Measurements from ENCODE around the gene GMCL1. TPM values are rescaled to one million over a fixed set of nuclear protein-coding genes. Genes with fewer than 3 reads are reported as not detected.

GMCL1 gene
- total and polyA plus RNA-seq, 2 of the 13 experiments (the other 11 are each of a cell fraction or from before 2014, with no cell fraction given), result 18.7 to 24.0 TPM

GRCh38 chr2:69789175-69789721 is 40.2 kb upstream of the GMCL1 start (continued):
- 0 out of 2 replicates have a peak, but pooled peaks have one; percentile 26 for TF ChIP-seq SKIL (CRISPR knock-in tag; IDR thresholded peaks at IDR 0.05; ENCODE audit: borderline replicate concordance)
- no peak for TF ChIP-seq TAF15 (IDR thresholded peaks at IDR 0.05; ENCODE audit: low read depth, low read length, poor library complexity, severe bottlenecking)
- TF ChIP-seq ZNF788 (CRISPR knock-in tag; IDR thresholded peaks at IDR 0.05; ENCODE audit: borderline replicate concordance), result no peak
- peak; percentile 65 for TF ChIP-seq RFX1 (IDR thresholded peaks at IDR 0.05)
- TF ChIP-seq FOSL2 (CRISPR knock-in tag; IDR thresholded peaks at IDR 0.05), result 0 out of 2 replicates have a peak, but pooled peaks have one; percentile 25

- Histone ChIP-seq H3K4me3 (replicated peaks in 1 of 3; ENCODE audit: insufficient read depth in 1 of 3, low read depth in 2 of 3, low read length in 3 of 3) (no peak overlapping the region), H3K36me3 (replicated peaks in 1 of 2; ENCODE audit: control insufficient read depth in 1 of 2, insufficient read depth in 2 of 2, low read length in 2 of 2) (peaks cover 15 to 56% of the 10 kb centered on the region in 2 experiments), H3K4me1 (ENCODE audit: insufficient read depth, low read length) (peaks cover 35% of the 10 kb centered on the region), H3K4me2 (ENCODE audit: low read depth, low read length) (no peak overlapping the region), H3K9me3 (ENCODE audit: low read length) (no peaks in the 10 kb centered on the region), H3K27me3 (ENCODE audit: control insufficient read depth in 1 of 2, insufficient read depth in 2 of 2, low read length in 2 of 2) (no peaks in the 10 kb centered on the region), H3K79me2 (ENCODE audit: insufficient read depth, low read length) (no peaks in the 10 kb centered on the region), H3K9ac (ENCODE audit: insufficient read depth, low read depth, low read length) (no peak overlapping the region), H4K20me1 (ENCODE audit: insufficient read depth, low read length) (no peaks in the 10 kb centered on the region), H2AFZ (ENCODE audit: low read length) (no peak overlapping the region), H3K27ac (ENCODE audit: extremely low read length, insufficient read depth, low read length) (no peak overlapping the region)
- ChIA-PET CTCF (ENCODE audit: low intra/inter-chr PET ratio, low total read pairs) (no interaction called here), POLR2A (interaction anchor here (1.4 kb wide), 1 partner anchor 48 kb away, joined by 8 read pairs; the partner anchor contains the start of gene ANXA4)
- intact Hi-C loops (cut with micrococcal nuclease; ENCODE audit: unreplicated experiment), result loop anchor here (1.0 to 2.0 kb wide), 2 partner anchors 9 to 49 kb away; no protein-coding TSS in a partner anchor
- in situ Hi-C loops (cut with HindIII; ENCODE audit: extremely low pct_ligation_motif_present, low pct_unique_long_range_greater_than_20kb), result no loop called here
- 94% methylated on average over 7 of the region's 7 CpGs for WGBS (ENCODE audit: low lambda C conversion rate)
- no peak for DNase-seq (ENCODE audit: low spot score)
- FAIRE-seq, result no peak
- TF ChIP-seq DMTF1 (CRISPR knock-in tag; IDR thresholded peaks at IDR 0.05), result no peak
- TF ChIP-seq RFX1 (IDR thresholded peaks at IDR 0.05), result peak; percentile 53; the same call in 1 of the 2 replicates
- TF ChIP-seq TIGD3 (CRISPR knock-in tag; IDR thresholded peaks at IDR 0.05; ENCODE audit: borderline replicate concordance), result no peak
- no TSS peak for BruUV-seq (replicated peaks)
- ATAC-seq, result no peak
Measured at GRCh38 chr2:69789772-69790600, 39.5 kb upstream of the GMCL1 start.
